ENCODE measurements around the gene FNIP1. TPM values are rescaled to one million over a fixed set of nuclear protein-coding genes. Genes with fewer than 3 reads are reported as not detected.

Gene FNIP1
- total and polyA plus RNA-seq, 9 of the 15 experiments (the other 6 are each of a cell fraction or from before 2014, with no cell fraction given): 5.0 to 32.8 (median 18.4) TPM

DNA sequence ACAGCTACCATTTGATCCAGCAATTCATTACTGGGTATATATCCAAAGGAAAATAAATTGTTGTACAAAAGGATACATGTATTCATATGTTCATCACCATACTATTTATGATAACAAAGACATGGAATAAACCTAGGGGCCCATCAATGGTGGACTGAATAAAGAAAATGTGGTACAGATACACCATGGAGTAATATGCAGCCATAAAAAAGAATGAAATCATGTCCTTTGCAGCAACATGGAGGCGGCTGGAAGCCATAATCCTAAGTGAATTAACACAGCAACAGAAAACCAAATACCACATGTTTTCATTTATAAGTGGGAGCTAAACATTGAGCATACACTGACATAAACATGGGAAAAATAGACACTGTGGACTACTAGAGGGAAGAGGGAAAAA is 37.1 kb downstream of the FNIP1 start:
- Histone ChIP-seq H3K4me3 (no peak overlapping the region), H3K9me3 (replicated peaks; ENCODE audit: control insufficient read depth, insufficient read depth, low read depth, low read length) (peaks cover 4% of the 10 kb centered on the region; the same call in 1 of the 2 replicates), H4K20me1 (replicated peaks; ENCODE audit: control insufficient read depth, insufficient read depth, low read length) (peaks cover 11% of the 10 kb centered on the region; the same call in 1 of the 2 replicates), H3K9ac (ENCODE audit: insufficient read depth in 1 of 2, low read depth in 2 of 2, low read length in 2 of 2) (no peak overlapping the region), H3K9me1 (ENCODE audit: control insufficient read depth, insufficient read depth, low read length) (no peaks in the 10 kb centered on the region), H2AFZ (ENCODE audit: low read depth, low read length) (no peak overlapping the region), H3K4me1 (replicated peaks in 1 of 2; ENCODE audit: control insufficient read depth in 2 of 2, insufficient read depth in 2 of 2, low read length in 2 of 2) (peaks cover 15 to 34% of the 10 kb centered on the region in 2 experiments; a peak in 4 of 5 replicates), H3K27ac (ENCODE audit: extremely low read depth, low read depth, low read length) (no peak overlapping the region), H3K36me3 (ENCODE audit: control insufficient read depth, insufficient read depth, low read length) (peaks cover 5% of the 10 kb centered on the region; the same call in 2 of the 3 replicates), H3K27me3 (ENCODE audit: control insufficient read depth in 2 of 2, insufficient read depth in 2 of 2, low read length in 2 of 2) (no peaks in the 10 kb centered on the region), H3K4me2 (ENCODE audit: insufficient read depth, low read length) (no peak overlapping the region), H3K79me2 (ENCODE audit: control insufficient read depth, insufficient read depth, low read length) (peaks cover 100% of the 10 kb centered on the region)
- ATAC-seq (no peak), FAIRE-seq (no peak), DNase-seq (ENCODE audit: extremely low read depth in 1 of 4, low spot score in 3 of 4) (no peak)
- ChIA-PET POLR2A (no interaction called here), CTCF (ENCODE audit: low intra/inter-chr PET ratio) (no interaction called here)
- TF ChIP-seq RBM25 (IDR thresholded peaks at IDR 0.05; ENCODE audit: low read depth, low read length, severe bottlenecking) (peak; percentile 42), HEY1 (CRISPR knock-in tag; IDR thresholded peaks at IDR 0.05; ENCODE audit: borderline replicate concordance) (no peak), ZBTB7A (IDR thresholded peaks at IDR 0.05; ENCODE audit: borderline replicate concordance, control insufficient read depth, low read depth, low read length) (no peak), POLR3A (IDR thresholded peaks at IDR 0.05; ENCODE audit: borderline replicate concordance, extremely low read depth, insufficient read depth, insufficient read length) (no peak), PHF8 (IDR thresholded peaks at IDR 0.05; ENCODE audit: borderline replicate concordance, low read length) (no peak), ZNF146 (CRISPR knock-in tag; IDR thresholded peaks at IDR 0.05; ENCODE audit: unreplicated experiment) (peak; percentile 90)
- intact Hi-C loops (cut with micrococcal nuclease): no loop called here
- BruUV-seq (replicated peaks): no TSS peak
- in situ Hi-C loops (cut with MboI): no loop called here
- 100% methylated on average over 1 of the region's 1 CpG for WGBS (ENCODE audit: insufficient coverage, low coverage, missing lambda C conversion rate)

Measured in K562 (cell line).